HEK293 (cell line): Measurements from ENCODE around the gene FGB.

ENCODE experiments used
- CTCF ChIP-seq: fragments of 450-650 bp; formaldehyde crosslinking; IDR thresholded peaks from 2 replicates; pipeline ENCODE4 v1.5.1; 2016; ENCODE audit warnings: missing biosample characterization, missing genetic modification characterization
- YY1 ChIP-seq: fragments of 450-650 bp; formaldehyde crosslinking; IDR thresholded peaks from 2 replicates; pipeline ENCODE4 v1.5.1; 2018; ENCODE audit warnings: missing biosample characterization, missing genetic modification characterization
- ZBTB49 ChIP-seq: fragments of 450-650 bp; formaldehyde crosslinking; IDR thresholded peaks from 2 replicates; pipeline ENCODE4 v1.5.1; 2016; ENCODE audit warnings: missing biosample characterization, missing genetic modification characterization, low read depth
- ZNF274 ChIP-seq, 2 experiments: fragments of 200-500 bp in 1 of 2; fragments of 450-650 bp in 1 of 2; sonication (Bioruptor generic) in 1 of 2; formaldehyde crosslinking in 1 of 2; IDR thresholded peaks; 2 replicates each; pipeline versions ENCODE4 v1.5.1 to v1.6.1; 2014 to 2016; ENCODE audit warnings: borderline replicate concordance in 1 of 2, inconsistent platforms in 1 of 2, low read length in 1 of 2, missing biosample characterization in 1 of 2, missing genetic modification characterization in 1 of 2
- ZNF701 ChIP-seq: fragments of 450-650 bp; formaldehyde crosslinking; IDR thresholded peaks from 2 replicates; pipeline ENCODE4 v1.5.1; 2016; ENCODE audit warnings: missing biosample characterization, missing genetic modification characterization
- TF ChIP-seq, protein P1 (sequence below): fragments of 450-650 bp; formaldehyde crosslinking; optimal IDR thresholded peaks from 2 replicates; pipeline ENCODE3; 2016; ENCODE audit warnings: missing biosample characterization, mild to moderate bottlenecking, missing genetic modification characterization

GRCh38 chr4:154589296-154590197 is 26.7 kb downstream of the FGB start:
- no peak for TF ChIP-seq ZBTB49 (tag by site-specific recombination)
- TF ChIP-seq YY1 (tag by site-specific recombination), result no peak
- TF ChIP-seq CTCF (tag by site-specific recombination), result no peak
- TF ChIP-seq ZNF701 (tag by site-specific recombination), result no peak
- no peak for TF ChIP-seq ZNF274 (IDR thresholded peaks at IDR 0.05; ENCODE audit: low read length)
- TF ChIP-seq ZNF274 (tag by site-specific recombination; IDR thresholded peaks at IDR 0.05; ENCODE audit: borderline replicate concordance), result no peak
- TF ChIP-seq, protein P1, sequence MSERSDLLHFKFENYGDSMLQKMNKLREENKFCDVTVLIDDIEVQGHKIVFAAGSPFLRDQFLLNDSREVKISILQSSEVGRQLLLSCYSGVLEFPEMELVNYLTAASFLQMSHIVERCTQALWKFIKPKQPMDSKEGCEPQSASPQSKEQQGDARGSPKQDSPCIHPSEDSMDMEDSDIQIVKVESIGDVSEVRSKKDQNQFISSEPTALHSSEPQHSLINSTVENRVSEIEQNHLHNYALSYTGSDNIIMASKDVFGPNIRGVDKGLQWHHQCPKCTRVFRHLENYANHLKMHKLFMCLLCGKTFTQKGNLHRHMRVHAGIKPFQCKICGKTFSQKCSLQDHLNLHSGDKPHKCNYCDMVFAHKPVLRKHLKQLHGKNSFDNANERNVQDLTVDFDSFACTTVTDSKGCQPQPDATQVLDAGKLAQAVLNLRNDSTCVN (tag by site-specific recombination), result no peak
